Endodermal cell (in vitro differentiated cells): ENCODE measurements around the gene FGF12. TPM values are rescaled to one million over a fixed set of nuclear protein-coding genes. Genes with fewer than 3 reads are reported as not detected.

Experiments used
- DNase-seq: peaks from one replicate; pipeline ENCODE4 v3.0.0-alpha.2; 2017
- H3K27ac ChIP-seq: 2 replicates; pipeline ENCODE4 v1.5.1; 2013; ENCODE audit warnings: mild to moderate bottlenecking, low read depth, low read length, moderate library complexity
- H3K27me3 ChIP-seq: 2 replicates; pipeline ENCODE4 v1.6.1; 2013; ENCODE audit warnings: mild to moderate bottlenecking, low read length, moderate library complexity; ENCODE audit not compliant: insufficient read depth, control insufficient read depth, poor library complexity, severe bottlenecking
- H3K36me3 ChIP-seq: 2 replicates; pipeline ENCODE4 v1.7.0; 2013; ENCODE audit warnings: mild to moderate bottlenecking, low read length, moderate library complexity; ENCODE audit not compliant: control insufficient read depth, insufficient read depth
- H3K4me1 ChIP-seq: one replicate; pipeline ENCODE4 v1.7.0; 2013; ENCODE audit warnings: low read length; ENCODE audit not compliant: control insufficient read depth, insufficient read depth
- H3K4me3 ChIP-seq: 2 replicates; pipeline ENCODE4 v1.5.1; 2013; ENCODE audit warnings: mild to moderate bottlenecking, low read length, moderate library complexity
- H3K9ac ChIP-seq: 2 replicates; pipeline ENCODE4 v1.6.1; 2013; ENCODE audit warnings: mild to moderate bottlenecking, low read length, moderate library complexity; ENCODE audit not compliant: poor library complexity, severe bottlenecking; ENCODE audit errors: extremely low read depth
- H3K9me3 ChIP-seq: 2 replicates; pipeline ENCODE4 v1.6.1; 2013; ENCODE audit warnings: mild to moderate bottlenecking, low read length, moderate library complexity; ENCODE audit not compliant: control insufficient read depth
- H3K27ac Mint-ChIP-seq: 2 replicates; pipeline ENCODE4 v1.8.0; 2020; ENCODE audit warnings: mixed read lengths
- H3K27me3 Mint-ChIP-seq: 2 replicates; pipeline ENCODE4 v1.8.0; 2021; ENCODE audit warnings: mild to moderate bottlenecking, mixed read lengths; ENCODE audit not compliant: insufficient read depth
- H3K36me3 Mint-ChIP-seq: 2 replicates; pipeline ENCODE4 v1.8.0; 2020; ENCODE audit warnings: low read depth, mixed read lengths
- H3K4me1 Mint-ChIP-seq: 2 replicates; pipeline ENCODE4 v1.8.0; 2020; ENCODE audit warnings: mixed read lengths
- H3K4me3 Mint-ChIP-seq: 2 replicates; pipeline ENCODE4 v1.8.0; 2020; ENCODE audit warnings: mild to moderate bottlenecking, moderate library complexity, mixed read lengths
- H3K9me3 Mint-ChIP-seq: 2 replicates; pipeline ENCODE4 v1.8.0; 2020; ENCODE audit warnings: mild to moderate bottlenecking, mixed read lengths
- WGBS, 2 experiments: methylation state at CpG; one replicate each; pipeline versions ENCODE4 v1.1.5 to v1.1.7; 2013; ENCODE audit warnings: missing lambda C conversion rate in 2 of 2, mixed read lengths in 1 of 2; ENCODE audit not compliant: insufficient coverage in 1 of 2, insufficient read length in 1 of 2; 5-methylcytosine and 5-hydroxymethylcytosine counted together
- total RNA-seq, 2 donors: library from RNA; stranded (reverse); fragmentation: NEBNext Ultra II Directional in 1 of 2; extraction: Animal tissue kit (Norgen Biotek cat#: 25700) in 1 of 2; gene quantifications; 2 replicates in 1 of 2; 3 replicates in 1 of 2; pipeline ENCODE4 v1.2.1, GENCODE V29; 2021
- TF ChIP-seq, protein P1 (sequence below): fragments of 200-600 bp; sonication (generic); conservative IDR thresholded peaks from 2 replicates; pipeline ENCODE4 v1.5.0; 2021; ENCODE audit warnings: antibody characterized with exemption, mild to moderate bottlenecking

Gene FGF12
- total RNA-seq, 2 donors from 2014 or later = 22.9 to 25.2 TPM

DNA sequence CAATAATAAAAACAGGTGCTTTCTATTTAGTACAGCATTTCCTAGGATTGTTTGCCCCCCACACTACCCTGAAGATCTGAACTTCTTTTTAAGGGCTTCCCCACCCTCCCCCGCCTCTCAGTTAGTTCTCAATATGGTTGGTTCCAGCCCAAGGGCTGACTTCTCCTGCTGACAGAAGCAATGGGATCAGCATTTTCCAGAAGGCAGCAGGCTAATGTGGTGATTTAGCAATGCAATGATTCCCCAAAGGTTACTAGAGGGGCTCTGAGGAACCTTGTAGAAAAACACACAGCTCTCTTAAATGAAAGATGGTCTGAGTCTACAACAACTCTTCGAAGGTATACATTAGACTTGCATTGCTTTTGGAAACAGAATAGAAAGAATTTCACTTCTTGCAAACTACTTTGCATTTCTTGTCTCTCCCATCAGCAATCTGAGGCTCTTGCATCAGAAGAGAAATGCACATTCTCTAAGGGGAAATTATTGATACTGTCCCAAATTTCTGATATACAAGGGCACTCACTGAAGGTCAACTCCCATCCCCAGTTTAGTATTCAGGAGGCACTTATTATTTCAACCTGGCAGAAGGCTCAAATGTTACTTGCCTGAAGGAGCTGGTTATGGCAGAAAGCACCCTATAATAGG is 30.3 kb downstream of the FGF12 start:
- no peak overlapping the region for H3K4me3 ChIP-seq
- no peaks in the 10 kb centered on the region for H3K9me3 Mint-ChIP-seq
- H3K36me3 Mint-ChIP-seq = no peaks in the 10 kb centered on the region
- peaks cover 39% of the 10 kb centered on the region for H3K4me1 Mint-ChIP-seq
- H3K27ac Mint-ChIP-seq = no peak overlapping the region
- no peak overlapping the region for H3K4me3 Mint-ChIP-seq
- peaks cover 12% of the 10 kb centered on the region for H3K4me1 ChIP-seq
- H3K36me3 ChIP-seq = no peaks in the 10 kb centered on the region
- DNase-seq = no peak
- no peak overlapping the region for H3K9ac ChIP-seq
- TF ChIP-seq, protein P1, sequence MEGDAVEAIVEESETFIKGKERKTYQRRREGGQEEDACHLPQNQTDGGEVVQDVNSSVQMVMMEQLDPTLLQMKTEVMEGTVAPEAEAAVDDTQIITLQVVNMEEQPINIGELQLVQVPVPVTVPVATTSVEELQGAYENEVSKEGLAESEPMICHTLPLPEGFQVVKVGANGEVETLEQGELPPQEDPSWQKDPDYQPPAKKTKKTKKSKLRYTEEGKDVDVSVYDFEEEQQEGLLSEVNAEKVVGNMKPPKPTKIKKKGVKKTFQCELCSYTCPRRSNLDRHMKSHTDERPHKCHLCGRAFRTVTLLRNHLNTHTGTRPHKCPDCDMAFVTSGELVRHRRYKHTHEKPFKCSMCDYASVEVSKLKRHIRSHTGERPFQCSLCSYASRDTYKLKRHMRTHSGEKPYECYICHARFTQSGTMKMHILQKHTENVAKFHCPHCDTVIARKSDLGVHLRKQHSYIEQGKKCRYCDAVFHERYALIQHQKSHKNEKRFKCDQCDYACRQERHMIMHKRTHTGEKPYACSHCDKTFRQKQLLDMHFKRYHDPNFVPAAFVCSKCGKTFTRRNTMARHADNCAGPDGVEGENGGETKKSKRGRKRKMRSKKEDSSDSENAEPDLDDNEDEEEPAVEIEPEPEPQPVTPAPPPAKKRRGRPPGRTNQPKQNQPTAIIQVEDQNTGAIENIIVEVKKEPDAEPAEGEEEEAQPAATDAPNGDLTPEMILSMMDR = no peak
- 88 to 92% methylated on average over 1 to 2 of the region's 2 CpGs for WGBS, 2 experiments
- H3K9me3 ChIP-seq = peaks cover 4% of the 10 kb centered on the region
- no peak overlapping the region for H3K27ac ChIP-seq
- no peaks in the 10 kb centered on the region for H3K27me3 Mint-ChIP-seq
- no peaks in the 10 kb centered on the region for H3K27me3 ChIP-seq

DNA sequence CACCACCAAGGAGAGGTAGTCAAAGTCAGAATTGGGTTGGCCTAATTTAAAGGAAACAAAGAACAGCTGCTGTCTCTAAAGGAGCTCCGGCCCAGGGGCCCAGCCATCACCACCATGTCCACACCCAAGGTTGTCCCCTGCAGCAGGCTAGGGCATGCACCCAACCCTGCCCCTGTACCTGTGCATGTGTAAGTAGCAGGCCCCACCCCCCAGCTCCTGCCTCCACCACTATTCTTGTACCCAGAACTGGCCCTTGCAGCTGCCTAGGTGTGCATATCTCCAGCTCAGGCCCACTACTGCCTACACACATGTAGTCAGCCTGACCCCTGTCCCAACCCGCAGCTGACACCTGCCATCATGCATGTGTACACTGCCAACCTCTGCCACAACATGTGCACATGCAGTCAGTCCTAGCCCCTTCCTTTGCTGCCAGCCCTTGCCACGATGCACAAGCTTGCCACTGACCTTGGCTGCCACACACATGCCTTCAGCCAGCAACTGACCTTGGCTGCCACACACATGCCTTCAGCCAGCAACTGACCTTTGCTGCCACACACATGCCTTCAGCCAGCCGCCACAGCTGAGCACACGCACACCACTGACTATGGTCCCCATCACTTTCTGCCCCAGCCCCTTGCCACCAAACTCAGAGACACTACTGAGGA is 39.7 kb downstream of the FGF12 start:
- no peaks in the 10 kb centered on the region for H3K4me1 ChIP-seq
- Mint-ChIP-seq H3K9me3 (peaks cover 5% of the 10 kb centered on the region), H3K4me1 (no peaks in the 10 kb centered on the region), H3K27me3 (no peaks in the 10 kb centered on the region), H3K4me3 (no peak overlapping the region), H3K36me3 (no peaks in the 10 kb centered on the region), H3K27ac (no peak overlapping the region)
- DNase-seq = no peak
- no peaks in the 10 kb centered on the region for H3K27me3 ChIP-seq
- WGBS, 2 experiments = 94 to 100% methylated on average over 2 to 5 of the region's 5 CpGs
- H3K36me3 ChIP-seq = no peaks in the 10 kb centered on the region
- no peak overlapping the region for H3K27ac ChIP-seq
- TF ChIP-seq, protein P1 = no peak
- H3K9me3 ChIP-seq = peaks cover 11% of the 10 kb centered on the region
- H3K9ac ChIP-seq = no peak overlapping the region
- no peak overlapping the region for H3K4me3 ChIP-seq

DNA sequence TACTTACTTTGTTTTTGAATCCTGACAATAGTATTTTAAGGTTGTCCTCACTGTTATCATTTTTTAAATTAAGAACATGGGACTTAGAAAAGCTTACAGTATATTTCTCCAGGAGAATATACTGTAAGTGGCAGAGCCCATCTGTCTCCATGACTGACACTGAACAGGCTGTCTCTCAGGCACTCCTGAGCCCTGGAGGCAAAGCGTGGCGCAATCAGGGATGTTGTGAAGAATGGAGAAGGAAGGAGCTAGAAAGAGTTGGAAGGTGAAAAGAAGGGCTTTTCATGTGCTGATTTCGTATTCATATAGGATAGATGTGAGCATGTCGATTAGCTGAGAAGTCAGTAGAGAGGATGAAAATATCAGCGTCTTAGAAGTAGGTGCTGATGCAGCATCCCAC is 41.5 kb downstream of the FGF12 start:
- Mint-ChIP-seq H3K4me3 (no peak overlapping the region), H3K4me1 (no peaks in the 10 kb centered on the region), H3K27me3 (no peaks in the 10 kb centered on the region), H3K27ac (no peak overlapping the region), H3K9me3 (peaks cover 16% of the 10 kb centered on the region), H3K36me3 (no peaks in the 10 kb centered on the region)
- H3K9me3 ChIP-seq = peaks cover 18% of the 10 kb centered on the region
- H3K9ac ChIP-seq = no peak overlapping the region
- WGBS, 2 experiments = 91 to 95% methylated on average over 5 of the region's 5 CpGs
- H3K36me3 ChIP-seq = no peaks in the 10 kb centered on the region
- DNase-seq = no peak
- no peak overlapping the region for H3K27ac ChIP-seq
- no peaks in the 10 kb centered on the region for H3K4me1 ChIP-seq
- H3K27me3 ChIP-seq = no peaks in the 10 kb centered on the region
- H3K4me3 ChIP-seq = no peak overlapping the region
- TF ChIP-seq, protein P1 = no peak
